OCI-LY1 (cell line): ENCODE data around the gene MESD.

ENCODE experiments used
- H2AFZ ChIP-seq: fragments of 200-600 bp; sonication (generic), shearing (Covaris generic); 2 replicates; pipeline ENCODE4 v1.6.0; 2014; ENCODE audit warnings: antibody characterized with exemption, mild to moderate bottlenecking, low read length
- H3F3A ChIP-seq: fragments of 200-600 bp; sonication (generic), shearing (Covaris generic); 2 replicates; pipeline ENCODE4 v1.6.0; 2014; ENCODE audit warnings: mild to moderate bottlenecking, antibody characterized with exemption, low read length, moderate library complexity; ENCODE audit not compliant: insufficient read depth
- H3K27ac ChIP-seq: fragments of 200-600 bp; sonication (generic); 2 replicates; pipeline ENCODE4 v1.5.1; 2014; ENCODE audit warnings: low read length, mixed run types, mild to moderate bottlenecking, low read depth; ENCODE audit not compliant: poor library complexity, severe bottlenecking
- H3K27me3 ChIP-seq: fragments of 200-600 bp; sonication (generic); 2 replicates; pipeline ENCODE4 v1.6.0; 2014; ENCODE audit warnings: antibody characterized with exemption, mild to moderate bottlenecking, low read length, moderate library complexity; ENCODE audit not compliant: insufficient read depth
- H3K36me3 ChIP-seq: fragments of 200-600 bp; sonication (generic); 2 replicates; pipeline ENCODE4 v1.6.1; 2014; ENCODE audit warnings: mild to moderate bottlenecking, antibody characterized with exemption, low read length, moderate library complexity, mixed read lengths; ENCODE audit not compliant: insufficient read depth
- H3K4me1 ChIP-seq: fragments of 200-600 bp; sonication (generic); 2 replicates; pipeline ENCODE4 v1.5.1; 2014; ENCODE audit warnings: mild to moderate bottlenecking, low read length, moderate library complexity; ENCODE audit not compliant: insufficient read depth, severe bottlenecking
- H3K4me2 ChIP-seq: fragments of 200-600 bp; sonication (generic), shearing (Covaris generic); 2 replicates; pipeline ENCODE4 v1.6.1; 2014; ENCODE audit warnings: low read length
- H3K4me3 ChIP-seq: fragments of 200-600 bp; sonication (generic); 2 replicates; pipeline ENCODE4 v1.5.1; 2014; ENCODE audit warnings: low read length, low read depth, mild to moderate bottlenecking, mixed read lengths; ENCODE audit not compliant: poor library complexity, severe bottlenecking
- H3K79me2 ChIP-seq: fragments of 200-600 bp; shearing (Covaris generic); 2 replicates; pipeline ENCODE4 v1.6.1; 2016; ENCODE audit warnings: mixed run types, low read length, mixed read lengths; ENCODE audit not compliant: insufficient read depth
- H3K9ac ChIP-seq: fragments of 200-600 bp; sonication (generic), shearing (Covaris generic); 2 replicates; pipeline ENCODE4 v1.6.1; 2014; ENCODE audit warnings: mild to moderate bottlenecking, low read length, mixed read lengths
- H3K9me2 ChIP-seq: fragments of 200-600 bp; sonication (generic), shearing (Covaris generic); 2 replicates; pipeline ENCODE4 v1.6.1; 2014; ENCODE audit warnings: low read depth, mild to moderate bottlenecking, low read length, mixed read lengths
- H3K9me3 ChIP-seq: fragments of 200-600 bp; shearing (Covaris generic); 2 replicates; pipeline ENCODE4 v1.6.1; 2014; ENCODE audit warnings: low read length, mixed read lengths
- H4K20me1 ChIP-seq: fragments of 200-600 bp; sonication (generic), shearing (Covaris generic); 2 replicates; pipeline ENCODE4 v1.6.0; 2016; ENCODE audit warnings: mild to moderate bottlenecking, low read length; ENCODE audit not compliant: insufficient read depth
- EZH2 ChIP-seq: fragments of 200-600 bp; sonication (generic), shearing (Covaris generic); IDR thresholded peaks from 2 replicates; pipeline ENCODE4 v1.8.0; 2017; ENCODE audit warnings: borderline replicate concordance, mixed run types, mild to moderate bottlenecking, antibody characterized with exemption, low read length, moderate library complexity, mixed read lengths
- TF ChIP-seq, protein P1 (sequence below): fragments of 200-600 bp; sonication (generic), shearing (Covaris generic); IDR thresholded peaks from 2 replicates; pipeline ENCODE4 v1.5.1; 2017; ENCODE audit warnings: mild to moderate bottlenecking, antibody characterized with exemption, low read length, moderate library complexity, mixed read lengths

The MESD gene

DNA sequence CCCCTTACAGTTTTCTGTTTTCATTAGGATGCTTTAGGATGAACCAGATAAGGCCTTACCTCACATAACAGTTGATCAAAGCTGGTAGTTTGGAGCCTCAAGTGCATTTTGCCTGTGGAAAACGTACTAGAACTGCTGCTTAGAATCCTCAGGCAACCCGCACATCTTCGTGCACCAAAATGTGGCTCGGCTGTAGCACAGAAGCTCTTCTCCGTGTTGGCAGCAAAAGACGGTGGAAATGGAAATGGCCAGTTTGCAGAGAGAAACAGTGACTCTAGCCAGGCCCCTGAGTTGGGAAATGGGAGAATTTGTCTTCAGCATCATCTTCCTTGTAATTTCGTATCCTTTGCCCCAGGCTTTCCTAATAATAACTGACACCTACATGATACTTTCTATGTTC, 31.7 kb upstream of the MESD start:
- Histone ChIP-seq H2AFZ (no peak overlapping the region), H3K27ac (no peak overlapping the region), H3K9ac (no peak overlapping the region), H3K9me2 (no peaks in the 10 kb centered on the region), H3K4me3 (no peak overlapping the region), H3K4me2 (no peak overlapping the region), H4K20me1 (no peaks in the 10 kb centered on the region), H3F3A (no peaks in the 10 kb centered on the region), H3K79me2 (no peaks in the 10 kb centered on the region), H3K4me1 (no peaks in the 10 kb centered on the region), H3K9me3 (no peaks in the 10 kb centered on the region), H3K27me3 (0 out of 2 replicates have a peak, but pooled peaks cover 7% of the 10 kb centered on the region), H3K36me3 (no peaks in the 10 kb centered on the region)
- TF ChIP-seq EZH2, result no peak
- TF ChIP-seq, protein P1, sequence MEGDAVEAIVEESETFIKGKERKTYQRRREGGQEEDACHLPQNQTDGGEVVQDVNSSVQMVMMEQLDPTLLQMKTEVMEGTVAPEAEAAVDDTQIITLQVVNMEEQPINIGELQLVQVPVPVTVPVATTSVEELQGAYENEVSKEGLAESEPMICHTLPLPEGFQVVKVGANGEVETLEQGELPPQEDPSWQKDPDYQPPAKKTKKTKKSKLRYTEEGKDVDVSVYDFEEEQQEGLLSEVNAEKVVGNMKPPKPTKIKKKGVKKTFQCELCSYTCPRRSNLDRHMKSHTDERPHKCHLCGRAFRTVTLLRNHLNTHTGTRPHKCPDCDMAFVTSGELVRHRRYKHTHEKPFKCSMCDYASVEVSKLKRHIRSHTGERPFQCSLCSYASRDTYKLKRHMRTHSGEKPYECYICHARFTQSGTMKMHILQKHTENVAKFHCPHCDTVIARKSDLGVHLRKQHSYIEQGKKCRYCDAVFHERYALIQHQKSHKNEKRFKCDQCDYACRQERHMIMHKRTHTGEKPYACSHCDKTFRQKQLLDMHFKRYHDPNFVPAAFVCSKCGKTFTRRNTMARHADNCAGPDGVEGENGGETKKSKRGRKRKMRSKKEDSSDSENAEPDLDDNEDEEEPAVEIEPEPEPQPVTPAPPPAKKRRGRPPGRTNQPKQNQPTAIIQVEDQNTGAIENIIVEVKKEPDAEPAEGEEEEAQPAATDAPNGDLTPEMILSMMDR, result no peak

DNA sequence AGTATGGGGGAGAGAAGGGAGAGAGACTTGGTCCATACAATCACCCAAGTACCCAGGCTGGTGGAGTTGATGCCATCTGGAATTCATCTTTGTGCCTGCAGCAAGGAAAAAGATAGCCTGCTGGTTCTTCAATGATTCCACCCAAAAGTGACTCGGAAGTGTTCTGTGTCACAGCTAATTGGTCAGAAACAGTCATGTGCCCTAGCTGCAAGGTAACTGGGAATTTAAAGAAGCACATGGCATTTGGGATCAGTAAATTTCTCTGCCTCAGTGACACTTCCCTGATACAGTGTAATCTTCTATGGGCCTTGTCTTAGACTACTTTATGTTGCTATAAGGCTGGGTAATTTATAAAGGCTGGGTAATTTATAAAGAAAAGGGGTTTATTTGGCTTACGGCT, 28.6 kb upstream of the MESD start:
- Histone ChIP-seq H3K9ac (no peak overlapping the region), H3K9me3 (no peaks in the 10 kb centered on the region), H3K36me3 (no peaks in the 10 kb centered on the region), H3K27ac (no peak overlapping the region), H3K4me2 (no peak overlapping the region), H3K9me2 (no peaks in the 10 kb centered on the region), H3F3A (no peaks in the 10 kb centered on the region), H3K79me2 (no peaks in the 10 kb centered on the region), H4K20me1 (no peaks in the 10 kb centered on the region), H3K27me3 (no peaks in the 10 kb centered on the region), H2AFZ (no peak overlapping the region), H3K4me1 (no peaks in the 10 kb centered on the region), H3K4me3 (no peak overlapping the region)
- TF ChIP-seq, protein P1, result no peak
- no peak for TF ChIP-seq EZH2

DNA sequence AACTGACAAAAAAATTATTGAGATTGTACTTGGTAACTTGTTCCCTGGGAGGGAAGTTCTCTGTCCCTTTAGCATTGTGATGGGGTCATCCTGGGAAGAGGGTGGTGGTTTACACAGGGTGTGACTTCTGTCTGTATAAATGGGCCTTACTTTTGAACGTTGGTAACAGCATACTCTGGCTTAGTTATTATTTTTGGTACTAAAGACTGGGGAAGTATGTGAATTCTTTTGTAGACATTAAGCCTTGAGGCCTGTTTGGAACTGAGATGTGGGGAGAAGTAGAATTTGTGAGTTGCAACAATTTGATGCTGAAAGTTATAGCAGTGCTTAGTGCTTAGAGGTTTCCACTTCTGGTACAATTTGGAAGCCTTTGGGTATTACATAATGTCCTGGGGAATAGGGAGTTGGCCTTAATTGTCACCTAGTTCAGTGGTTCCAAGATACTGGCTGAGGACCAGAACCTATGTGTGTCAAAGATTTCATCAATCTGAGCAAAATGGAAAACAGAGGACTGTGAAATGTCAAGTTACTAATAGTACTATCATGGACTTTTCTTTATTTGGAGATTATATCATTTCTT, 27.0 kb upstream of the MESD start:
- Histone ChIP-seq H3K9me2 (no peaks in the 10 kb centered on the region), H3K36me3 (no peaks in the 10 kb centered on the region), H3K9me3 (no peaks in the 10 kb centered on the region), H3K27ac (no peak overlapping the region), H3K27me3 (no peaks in the 10 kb centered on the region), H3K4me1 (no peaks in the 10 kb centered on the region), H3K4me2 (no peak overlapping the region), H2AFZ (no peak overlapping the region), H3F3A (no peaks in the 10 kb centered on the region), H3K79me2 (no peaks in the 10 kb centered on the region), H4K20me1 (no peaks in the 10 kb centered on the region), H3K4me3 (no peak overlapping the region), H3K9ac (no peak overlapping the region)
- TF ChIP-seq, protein P1, result no peak
- TF ChIP-seq EZH2, result no peak
